Erythroblast (primary cell): ENCODE measurements around the gene C5AR2.

Source experiments
- GATA1 ChIP-seq: IDR thresholded peaks from 2 replicates; pipeline ENCODE4 v1.6.1; 2011; ENCODE audit warnings: low read depth, mild to moderate bottlenecking, control low read depth, low read length, moderate library complexity
- POLR2A ChIP-seq: IDR thresholded peaks from 2 replicates; pipeline ENCODE4 v1.6.1; 2011; ENCODE audit warnings: mild to moderate bottlenecking, low read length

DNA sequence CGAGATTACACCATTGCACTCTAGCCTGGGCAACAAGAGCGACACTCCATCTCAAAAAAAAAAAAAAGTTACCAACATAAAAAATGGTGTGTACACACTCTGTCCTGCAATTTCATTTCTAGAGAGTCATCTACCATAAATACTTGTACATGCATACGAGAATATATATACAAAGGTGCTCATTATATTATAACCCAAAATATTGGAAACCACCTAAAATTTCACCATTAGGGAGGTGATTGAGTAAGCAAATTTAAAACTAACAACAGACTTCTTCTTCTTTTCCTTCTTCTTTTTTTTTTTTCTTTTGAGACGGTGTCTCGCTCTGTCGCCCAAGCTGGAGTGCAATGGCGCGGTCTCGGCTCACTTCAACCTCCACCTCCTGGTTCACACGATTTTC lies 29.7 kb upstream of the C5AR2 start:
- TF ChIP-seq POLR2A: no peak
- no peak for TF ChIP-seq GATA1
